ENCODE results near the gene GRIK3.

The GRIK3 gene

DNA sequence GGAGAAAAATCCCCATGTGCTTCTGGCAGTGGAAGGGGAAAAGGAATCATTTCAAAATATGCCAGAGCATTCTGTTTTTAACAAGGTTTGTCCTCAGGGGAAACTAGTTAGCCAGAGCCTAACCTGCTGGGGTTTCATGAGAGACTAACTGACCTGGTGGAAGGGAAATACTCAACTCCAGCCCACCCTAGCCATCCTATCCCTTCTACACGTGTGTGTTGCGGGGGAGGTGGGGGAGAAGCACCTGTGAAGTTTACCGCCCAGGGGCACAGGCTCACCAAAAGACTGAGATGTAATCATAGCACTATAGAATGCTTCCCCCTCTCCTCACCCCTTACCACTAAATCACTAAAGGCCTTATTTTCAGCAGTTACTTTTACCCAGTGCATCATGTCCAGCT lies 139.5 kb downstream of the GRIK3 start:
- Histone ChIP-seq H3K9me3 (ENCODE audit: control insufficient read depth, insufficient read depth, low read length) (no peaks in the 10 kb centered on the region), H3K79me2 (ENCODE audit: control insufficient read depth, low read length) (no peaks in the 10 kb centered on the region), H3K4me1 (ENCODE audit: control insufficient read depth, low read length) (no peaks in the 10 kb centered on the region), H4K20me1 (ENCODE audit: control insufficient read depth, insufficient read depth, low read depth, low read length) (no peaks in the 10 kb centered on the region), H3K9me2 (replicated peaks; ENCODE audit: control insufficient read depth, low read length) (no peaks in the 10 kb centered on the region), H3K4me2 (ENCODE audit: low read length) (no peak overlapping the region), H3F3A (ENCODE audit: control insufficient read depth, insufficient read depth) (no peaks in the 10 kb centered on the region), H3K27me3 (ENCODE audit: control insufficient read depth, low read length) (peaks cover 5% of the 10 kb centered on the region; the same call in 1 of the 2 replicates), H3K4me3 (ENCODE audit: low read length) (no peak overlapping the region), H3K36me3 (ENCODE audit: control insufficient read depth, low read length) (no peaks in the 10 kb centered on the region), H3K27ac (ENCODE audit: low read depth, low read length) (no peak overlapping the region)
- TF ChIP-seq, protein P1, sequence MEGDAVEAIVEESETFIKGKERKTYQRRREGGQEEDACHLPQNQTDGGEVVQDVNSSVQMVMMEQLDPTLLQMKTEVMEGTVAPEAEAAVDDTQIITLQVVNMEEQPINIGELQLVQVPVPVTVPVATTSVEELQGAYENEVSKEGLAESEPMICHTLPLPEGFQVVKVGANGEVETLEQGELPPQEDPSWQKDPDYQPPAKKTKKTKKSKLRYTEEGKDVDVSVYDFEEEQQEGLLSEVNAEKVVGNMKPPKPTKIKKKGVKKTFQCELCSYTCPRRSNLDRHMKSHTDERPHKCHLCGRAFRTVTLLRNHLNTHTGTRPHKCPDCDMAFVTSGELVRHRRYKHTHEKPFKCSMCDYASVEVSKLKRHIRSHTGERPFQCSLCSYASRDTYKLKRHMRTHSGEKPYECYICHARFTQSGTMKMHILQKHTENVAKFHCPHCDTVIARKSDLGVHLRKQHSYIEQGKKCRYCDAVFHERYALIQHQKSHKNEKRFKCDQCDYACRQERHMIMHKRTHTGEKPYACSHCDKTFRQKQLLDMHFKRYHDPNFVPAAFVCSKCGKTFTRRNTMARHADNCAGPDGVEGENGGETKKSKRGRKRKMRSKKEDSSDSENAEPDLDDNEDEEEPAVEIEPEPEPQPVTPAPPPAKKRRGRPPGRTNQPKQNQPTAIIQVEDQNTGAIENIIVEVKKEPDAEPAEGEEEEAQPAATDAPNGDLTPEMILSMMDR (IDR thresholded peaks at IDR 0.05; ENCODE audit: low read depth, low read length, poor library complexity, severe bottlenecking): no peak
- TF ChIP-seq EZH2phosphoT487 (IDR thresholded peaks at IDR 0.05; ENCODE audit: borderline replicate concordance, low read length): no peak

DNA sequence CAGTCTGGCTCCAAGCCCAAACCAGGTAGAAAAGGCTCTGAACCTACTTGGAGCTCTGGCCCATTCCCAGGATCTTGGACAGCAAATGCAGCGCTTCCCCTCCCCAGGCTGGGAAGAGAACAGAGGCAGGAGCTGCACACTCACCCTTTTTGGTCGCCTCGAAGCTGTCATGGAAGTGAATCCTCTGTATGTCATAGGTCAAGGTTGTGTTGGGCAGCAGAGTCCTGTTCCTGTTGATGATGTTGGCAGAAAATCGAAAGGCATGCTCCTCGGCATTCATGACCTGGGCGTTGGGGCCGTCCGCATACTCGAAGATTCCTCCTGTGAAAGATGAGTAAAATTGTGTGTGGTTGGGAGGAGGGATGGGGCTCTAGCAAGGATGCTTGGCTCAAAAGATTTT lies 143.5 kb downstream of the GRIK3 start:
- Histone ChIP-seq H3K36me3 (ENCODE audit: control insufficient read depth, low read length) (no peaks in the 10 kb centered on the region), H3K79me2 (ENCODE audit: control insufficient read depth, low read length) (no peaks in the 10 kb centered on the region), H3K9me3 (ENCODE audit: control insufficient read depth, insufficient read depth, low read length) (no peaks in the 10 kb centered on the region), H3K4me2 (ENCODE audit: low read length) (no peak overlapping the region), H3K9me2 (replicated peaks; ENCODE audit: control insufficient read depth, low read length) (no peaks in the 10 kb centered on the region), H3K4me1 (ENCODE audit: control insufficient read depth, low read length) (no peaks in the 10 kb centered on the region), H3K4me3 (ENCODE audit: low read length) (no peak overlapping the region), H3K27ac (ENCODE audit: low read depth, low read length) (no peak overlapping the region), H4K20me1 (ENCODE audit: control insufficient read depth, insufficient read depth, low read depth, low read length) (no peaks in the 10 kb centered on the region), H3K27me3 (ENCODE audit: control insufficient read depth, low read length) (peaks cover 5% of the 10 kb centered on the region; the same call in 1 of the 2 replicates), H3F3A (ENCODE audit: control insufficient read depth, insufficient read depth) (no peaks in the 10 kb centered on the region)
- TF ChIP-seq EZH2phosphoT487 (IDR thresholded peaks at IDR 0.05; ENCODE audit: borderline replicate concordance, low read length): no peak
- TF ChIP-seq, protein P1 (IDR thresholded peaks at IDR 0.05; ENCODE audit: low read depth, low read length, poor library complexity, severe bottlenecking): no peak

DNA sequence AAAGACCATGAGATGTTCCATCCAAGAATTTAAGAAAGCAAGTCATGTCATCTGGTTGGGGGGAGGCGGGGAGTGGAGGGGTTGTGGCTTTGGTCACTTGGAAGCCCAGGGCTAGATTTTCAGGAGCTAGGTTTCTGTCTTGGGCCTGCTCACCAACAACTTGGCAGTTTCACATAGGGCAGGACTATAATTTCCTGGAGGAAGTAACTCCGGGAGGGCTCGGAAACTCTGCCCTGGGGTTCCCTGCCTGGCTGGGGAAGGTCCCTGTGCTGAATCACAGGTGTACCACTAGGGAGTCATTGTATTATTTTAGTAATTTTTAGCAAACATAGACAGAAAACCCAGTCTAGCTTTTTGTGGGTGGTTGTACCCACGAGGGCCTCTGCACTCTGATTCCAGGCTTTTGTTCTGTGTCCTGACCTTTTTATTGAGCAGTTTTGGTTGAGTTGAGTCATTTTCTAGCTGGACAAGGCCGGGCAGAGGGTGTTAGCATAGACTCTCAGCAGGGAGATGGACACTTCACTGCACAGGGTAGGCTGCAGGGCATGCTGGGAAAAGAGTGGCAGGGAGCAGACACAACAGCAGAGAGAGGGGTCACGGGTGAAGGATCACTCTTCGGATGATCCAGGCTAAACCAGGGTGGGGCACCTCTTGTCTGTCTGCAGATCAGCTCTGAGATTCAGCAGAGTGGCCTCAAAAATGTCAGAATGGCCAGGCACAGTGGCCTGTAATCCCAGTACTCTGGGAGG lies 144.7 kb downstream of the GRIK3 start:
- Histone ChIP-seq H3K36me3 (ENCODE audit: control insufficient read depth, low read length) (no peaks in the 10 kb centered on the region), H3F3A (ENCODE audit: control insufficient read depth, insufficient read depth) (no peaks in the 10 kb centered on the region), H3K4me3 (ENCODE audit: low read length) (no peak overlapping the region), H3K27ac (ENCODE audit: low read depth, low read length) (no peak overlapping the region), H4K20me1 (ENCODE audit: control insufficient read depth, insufficient read depth, low read depth, low read length) (no peaks in the 10 kb centered on the region), H3K79me2 (ENCODE audit: control insufficient read depth, low read length) (no peaks in the 10 kb centered on the region), H3K9me3 (ENCODE audit: control insufficient read depth, insufficient read depth, low read length) (no peaks in the 10 kb centered on the region), H3K4me1 (ENCODE audit: control insufficient read depth, low read length) (no peaks in the 10 kb centered on the region), H3K9me2 (replicated peaks; ENCODE audit: control insufficient read depth, low read length) (no peaks in the 10 kb centered on the region), H3K27me3 (ENCODE audit: control insufficient read depth, low read length) (peaks cover 1% of the 10 kb centered on the region; the same call in 1 of the 2 replicates), H3K4me2 (ENCODE audit: low read length) (no peak overlapping the region)
- TF ChIP-seq, protein P1 (IDR thresholded peaks at IDR 0.05; ENCODE audit: low read depth, low read length, poor library complexity, severe bottlenecking): no peak
- TF ChIP-seq EZH2phosphoT487 (IDR thresholded peaks at IDR 0.05; ENCODE audit: borderline replicate concordance, low read length): no peak

Measured in DOHH2 (cell line).